ENCODE measurements around the gene LCT.
"Not testable (repeated sequence)": the region's sequence is repeated elsewhere in the genome, so short reads cannot be mapped to it uniquely, and the experiment has no call there.

The LCT gene

GRCh38 chr2:135812907-135813511 is 24.0 kb downstream of the LCT start:
- TF ChIP-seq SPI1 (IDR thresholded peaks at IDR 0.05; ENCODE audit: borderline replicate concordance, low read depth) (no peak), CTCF (IDR thresholded peaks at IDR 0.05; ENCODE audit: insufficient read depth, low read length) (no peak), GABPA (IDR thresholded peaks at IDR 0.05; ENCODE audit: low read depth) (no peak), REST (IDR thresholded peaks at IDR 0.05; ENCODE audit: insufficient replicate concordance, low read depth) (no peak), POLR2AphosphoS5 (IDR thresholded peaks at IDR 0.05; ENCODE audit: low read depth) (no peak)
- no peak for DNase-seq (ENCODE audit: low read depth in 1 of 2, low spot score in 1 of 2)
- no peaks in the 10 kb centered on the region for H3K27me3 ChIP-seq (ENCODE audit: insufficient read depth, poor library complexity, severe bottlenecking)
- H3K27ac ChIP-seq (replicated peaks), result no peak overlapping the region
- no peak overlapping the region for H3K4me3 ChIP-seq (replicated peaks; ENCODE audit: insufficient read depth, low read length)

DNA sequence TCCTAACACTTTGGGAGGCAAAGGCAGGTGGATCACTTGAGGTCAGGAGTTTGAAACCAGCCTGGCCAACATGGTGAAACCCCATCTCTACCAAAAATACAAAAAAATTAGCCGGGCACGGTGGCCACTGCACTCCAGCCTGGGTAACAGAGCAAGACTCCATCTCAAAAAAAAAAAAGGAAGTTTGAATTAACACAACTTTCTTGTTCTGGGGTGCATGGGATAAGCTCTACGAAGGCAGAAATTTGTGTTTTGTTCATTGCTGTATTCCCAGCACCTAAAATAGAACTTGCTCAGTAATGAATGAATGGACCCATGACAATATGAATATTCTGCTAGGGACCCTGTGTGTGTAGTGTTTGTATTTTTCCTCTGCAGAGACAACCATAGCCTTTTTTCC is 29.1 kb downstream of the LCT start:
- not testable (repeated sequence) for H3K27me3 ChIP-seq (ENCODE audit: insufficient read depth, poor library complexity, severe bottlenecking); DNase-seq (ENCODE audit: low read depth in 1 of 2, low spot score in 1 of 2); H3K27ac ChIP-seq (replicated peaks); H3K4me3 ChIP-seq (replicated peaks; ENCODE audit: insufficient read depth, low read length)

DNA sequence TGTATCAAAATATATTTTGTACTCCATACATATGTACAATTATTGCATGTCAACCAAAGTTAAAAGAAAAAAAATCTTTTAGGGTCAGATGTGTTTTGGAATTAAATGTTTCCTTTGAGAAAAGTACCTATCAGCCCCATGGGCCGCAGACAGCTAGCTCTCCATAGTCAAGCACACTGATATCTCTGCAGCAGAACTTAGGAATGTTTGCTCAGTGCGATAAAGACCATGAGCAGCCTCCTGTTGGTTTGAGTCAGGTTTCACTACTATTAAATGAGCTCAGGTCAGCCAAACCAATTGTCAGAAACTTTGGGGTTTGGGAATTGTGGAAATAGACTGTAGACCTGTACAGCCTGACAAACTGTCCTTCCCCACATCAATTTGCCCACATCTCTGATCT is 33.7 kb downstream of the LCT start:
- H3K4me3 ChIP-seq (replicated peaks; ENCODE audit: insufficient read depth, low read length), result no peak overlapping the region
- no peak for TF ChIP-seq SPI1 (IDR thresholded peaks at IDR 0.05; ENCODE audit: borderline replicate concordance, low read depth)
- TF ChIP-seq CTCF (IDR thresholded peaks at IDR 0.05; ENCODE audit: insufficient read depth, low read length), result no peak
- TF ChIP-seq REST (IDR thresholded peaks at IDR 0.05; ENCODE audit: insufficient replicate concordance, low read depth), result no peak
- TF ChIP-seq GABPA (IDR thresholded peaks at IDR 0.05; ENCODE audit: low read depth), result no peak
- no peak for DNase-seq (ENCODE audit: low read depth in 1 of 2, low spot score in 1 of 2)
- no peaks in the 10 kb centered on the region for H3K27me3 ChIP-seq (ENCODE audit: insufficient read depth, poor library complexity, severe bottlenecking)
- H3K27ac ChIP-seq (replicated peaks), result no peak overlapping the region

GRCh38 chr2:135802350-135802749 is 34.6 kb downstream of the LCT start:
- Histone ChIP-seq H3K27me3 (ENCODE audit: insufficient read depth, poor library complexity, severe bottlenecking) (no peaks in the 10 kb centered on the region), H3K4me3 (replicated peaks; ENCODE audit: insufficient read depth, low read length) (no peak overlapping the region), H3K27ac (replicated peaks) (no peak overlapping the region)
- DNase-seq (ENCODE audit: low read depth in 1 of 2, low spot score in 1 of 2), result no peak
- TF ChIP-seq REST (IDR thresholded peaks at IDR 0.05; ENCODE audit: insufficient replicate concordance, low read depth) (no peak), GABPA (IDR thresholded peaks at IDR 0.05; ENCODE audit: low read depth) (no peak), SPI1 (IDR thresholded peaks at IDR 0.05; ENCODE audit: borderline replicate concordance, low read depth) (no peak), CTCF (IDR thresholded peaks at IDR 0.05; ENCODE audit: insufficient read depth, low read length) (no peak), POLR2AphosphoS5 (IDR thresholded peaks at IDR 0.05; ENCODE audit: low read depth) (no peak)
